GM18951 (cell line): ENCODE measurements around the gene APMAP.

Experiments used
- POLR2A ChIP-seq: IDR thresholded peaks from 4 replicates; pipeline ENCODE4 v1.6.1; 2011; ENCODE audit warnings: mild to moderate bottlenecking; ENCODE audit not compliant: insufficient read length, insufficient read depth; ENCODE audit errors: extremely low read depth
- in situ Hi-C: fragments of 300-500 bp; cut with MboI; formaldehyde crosslinking; loops from one replicate; pipeline ENCODE4 v1.12.0; 2022; ENCODE audit warnings: low sequenced_read_pairs, mixed read lengths, inconsistent platforms; ENCODE audit not compliant: unreplicated experiment

The APMAP gene

GRCh38 chr20:24984961-24985640, 7.5 kb downstream of the APMAP start:
- no peak for TF ChIP-seq POLR2A
- in situ Hi-C loops = loop anchor here (25.0 kb wide), 1 partner anchor 202 kb away; the partner anchor contains the start of gene ENTPD6

- in situ Hi-C loops = loop anchor here (25.0 kb wide), 1 partner anchor 203 kb away; the partner anchor contains the start of gene ENTPD6
- no peak for TF ChIP-seq POLR2A
Observed at GRCh38 chr20:24983896-24984295, 8.7 kb downstream of the APMAP start.

- no peak for TF ChIP-seq POLR2A
- in situ Hi-C loops = loop anchor here (25.0 kb wide), 1 partner anchor 206 kb away; the partner anchor contains the start of gene ENTPD6
Observed at GRCh38 chr20:24981790-24982189, 10.8 kb downstream of the APMAP start.

- TF ChIP-seq POLR2A = no peak
- in situ Hi-C loops = loop anchor here (25.0 kb wide), 1 partner anchor 206 kb away; the partner anchor contains the start of gene ENTPD6
Observed at GRCh38 chr20:24981282-24981681, 11.3 kb downstream of the APMAP start.

- in situ Hi-C loops = loop anchor here (25.0 kb wide), 1 partner anchor 207 kb away; the partner anchor contains the start of gene ENTPD6
- TF ChIP-seq POLR2A = no peak
Observed at GRCh38 chr20:24980291-24981053, 12.1 kb downstream of the APMAP start.

- no peak for TF ChIP-seq POLR2A
- in situ Hi-C loops = loop anchor here (25.0 kb wide), 1 partner anchor 208 kb away; the partner anchor contains the start of gene ENTPD6
Observed at GRCh38 chr20:24979036-24979960, 13.3 kb downstream of the APMAP start.

- TF ChIP-seq POLR2A = no peak
- in situ Hi-C loops = loop anchor here (25.0 kb wide), 1 partner anchor 209 kb away; the partner anchor contains the start of gene ENTPD6
Observed at GRCh38 chr20:24978513-24978912, 14.0 kb downstream of the APMAP start.

GRCh38 chr20:24977797-24978196, 14.8 kb downstream of the APMAP start:
- in situ Hi-C loops = loop anchor here (25.0 kb wide), 1 partner anchor 210 kb away; the partner anchor contains the start of gene ENTPD6
- TF ChIP-seq POLR2A = no peak

- in situ Hi-C loops = loop anchor here (25.0 kb wide), 1 partner anchor 210 kb away; the partner anchor contains the start of gene ENTPD6
- TF ChIP-seq POLR2A = no peak
Observed at GRCh38 chr20:24977336-24977735, 15.2 kb downstream of the APMAP start.

GRCh38 chr20:24972341-24972740, 20.2 kb downstream of the APMAP start:
- in situ Hi-C loops = no loop called here
- TF ChIP-seq POLR2A = no peak

GRCh38 chr20:24971376-24972101, 21.0 kb downstream of the APMAP start:
- in situ Hi-C loops = no loop called here
- no peak for TF ChIP-seq POLR2A

GRCh38 chr20:24970754-24971153, 21.8 kb downstream of the APMAP start:
- TF ChIP-seq POLR2A = no peak
- in situ Hi-C loops = no loop called here
